HG03039 (cell line): ENCODE results near the gene SIDT1.

ENCODE experiments used
- ATAC-seq: cut with Tn5 transposase; IDR thresholded peaks from one replicate; pipeline ENCODE4 v1.9.1; 2021; ENCODE audit warnings: mild to moderate bottlenecking, moderate library complexity; ENCODE audit not compliant: unreplicated experiment

Gene SIDT1

DNA sequence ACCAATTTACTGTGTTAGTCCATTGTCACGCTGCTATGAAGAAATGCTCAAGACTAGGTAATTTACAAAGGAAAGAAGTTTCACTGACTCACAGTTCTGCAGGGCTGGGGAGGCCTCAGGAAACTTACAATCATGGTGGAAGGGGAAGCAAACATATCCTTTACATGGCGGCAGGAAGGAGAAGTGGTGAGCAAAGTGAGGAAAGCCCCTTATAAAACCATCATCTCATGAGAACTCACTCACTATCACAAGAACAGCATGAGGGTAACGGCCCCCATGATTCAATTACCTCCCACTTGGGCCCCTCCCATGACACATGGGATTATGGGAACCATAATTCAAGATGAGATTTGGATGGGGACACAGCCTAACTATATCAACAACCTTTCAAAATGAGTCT lies 143.9 kb downstream of the SIDT1 start:
- ATAC-seq, result no peak

DNA sequence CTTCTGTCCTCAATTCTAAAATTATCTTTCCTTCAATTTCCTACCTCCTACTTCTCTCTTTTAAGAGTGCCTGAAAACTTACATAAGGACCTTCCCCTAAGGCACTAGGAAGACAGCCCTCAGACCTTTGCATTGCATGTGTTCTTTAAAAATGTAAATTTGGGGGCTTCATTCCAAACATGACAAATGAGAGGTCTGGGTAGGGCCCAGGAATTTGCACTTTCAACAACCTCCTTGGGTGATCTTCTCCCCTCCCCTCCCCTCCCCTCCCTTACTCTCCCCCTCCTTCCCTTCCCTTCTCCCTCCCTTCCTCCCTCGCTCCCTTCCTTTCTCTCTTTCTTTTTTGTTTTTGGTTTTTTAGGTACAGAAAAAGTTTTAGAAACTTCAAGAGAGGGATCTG lies 145.4 kb downstream of the SIDT1 start:
- no peak for ATAC-seq

DNA sequence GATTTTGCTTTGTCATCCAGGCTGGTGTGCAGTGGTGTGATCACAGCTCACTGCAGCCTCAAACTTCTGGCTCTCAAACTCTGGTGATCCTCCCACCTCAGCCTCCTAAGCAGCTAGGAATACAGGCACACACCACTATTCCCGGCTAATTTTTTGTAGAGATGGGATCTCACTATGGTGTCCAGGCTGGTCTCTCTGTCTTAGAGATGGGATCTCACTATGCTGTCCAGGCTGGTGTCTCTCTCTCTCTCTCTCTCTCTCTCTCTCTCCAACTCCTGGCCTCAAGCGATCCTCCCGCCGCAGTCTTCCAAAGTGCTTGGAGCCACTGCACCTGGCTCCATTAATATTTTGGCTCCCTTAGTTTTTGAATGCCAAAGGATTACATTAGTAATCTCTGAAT lies 146.4 kb downstream of the SIDT1 start:
- ATAC-seq, result no peak
